GM12891 (cell line): ENCODE measurements around the gene TES.

Source experiments
- POLR2A ChIP-seq: IDR thresholded peaks from 2 replicates; pipeline ENCODE4 v1.6.1; 2011; ENCODE audit warnings: low read depth, low read length, control low read depth
- POU2F2 ChIP-seq: IDR thresholded peaks from 2 replicates; pipeline ENCODE4 v1.6.1; 2011; ENCODE audit warnings: low read depth, mild to moderate bottlenecking, control low read depth, low read length, moderate library complexity
- TAF1 ChIP-seq: IDR thresholded peaks from 2 replicates; pipeline ENCODE4 v1.6.1; 2011; ENCODE audit warnings: low read depth, low read length, control low read depth

DNA sequence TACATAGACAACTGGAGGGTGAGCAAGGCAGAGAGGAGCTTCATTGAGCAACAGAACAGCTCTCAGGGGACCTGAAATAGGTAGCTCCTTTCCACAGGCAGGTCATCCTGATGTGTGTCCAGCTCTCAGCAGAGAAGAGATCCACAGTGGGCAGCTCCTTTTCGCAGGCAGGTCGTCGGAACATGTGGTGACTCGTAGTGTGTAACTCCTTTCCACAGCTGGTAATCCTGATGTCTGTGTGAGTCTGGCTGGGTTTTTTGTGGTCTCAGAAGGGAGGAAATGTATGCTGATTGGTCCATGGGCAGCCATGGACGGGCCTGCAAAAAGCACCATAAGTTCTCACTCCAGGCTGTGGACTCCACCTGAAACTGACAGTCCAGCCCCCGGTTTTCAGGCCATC is 24.4 kb upstream of the TES start:
- TF ChIP-seq POLR2A (no peak), POU2F2 (no peak), TAF1 (no peak)
